Fibroblast of the aortic adventitia (primary cell): ENCODE results near the gene HDGFL2. TPM values are rescaled to one million over a fixed set of nuclear protein-coding genes. Genes with fewer than 3 reads are reported as not detected.
A peak's percentile ranks its signal among the peaks of the same experiment; 100 is the strongest.

Source experiments
- DNase-seq: peaks from one replicate; pipeline ENCODE4 v3.0.0-alpha.2; 2010; ENCODE audit warnings: low read depth
- H3K4me3 ChIP-seq: 2 replicates; pipeline ENCODE4 v1.5.1; 2011; ENCODE audit warnings: low read depth, mild to moderate bottlenecking, control low read depth, low read length, moderate library complexity
- total RNA-seq: library from RNA; depleted of rRNA; stranded (reverse); fragments of >200 nt; gene quantifications from 2 replicates; pipeline ENCODE4 v1.2.3, GENCODE V29; 2012; ENCODE audit warnings: low replicate concordance
- TF ChIP-seq, protein P1 (sequence below): IDR thresholded peaks from 2 replicates; pipeline ENCODE4 v1.5.1; 2011; ENCODE audit warnings: mild to moderate bottlenecking, low read length, control low read depth, inconsistent platforms; ENCODE audit not compliant: insufficient read depth

The HDGFL2 gene
- total RNA-seq, 1 donor: 41.0 TPM

DNA sequence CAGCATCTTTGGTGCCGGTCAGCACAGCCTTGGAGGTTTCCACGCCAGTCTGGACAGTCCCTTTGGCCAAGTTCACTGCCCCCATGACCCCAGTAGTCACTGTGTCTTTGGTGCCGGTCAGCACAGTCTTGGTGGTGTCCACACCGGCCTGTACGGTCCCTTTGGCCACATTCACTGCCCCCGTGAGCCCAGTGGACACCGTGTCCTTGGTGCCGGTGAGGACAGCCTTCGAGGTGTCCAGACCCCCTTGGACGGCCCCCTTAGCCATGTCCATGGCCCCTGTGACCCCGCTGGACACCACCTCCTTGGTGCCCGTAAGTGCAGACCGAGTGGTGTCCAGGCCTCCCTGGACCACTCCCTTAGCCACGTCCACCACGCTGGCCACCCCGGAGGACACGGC is 41.2 kb downstream of the HDGFL2 start:
- no peak overlapping the region for H3K4me3 ChIP-seq
- TF ChIP-seq, protein P1, sequence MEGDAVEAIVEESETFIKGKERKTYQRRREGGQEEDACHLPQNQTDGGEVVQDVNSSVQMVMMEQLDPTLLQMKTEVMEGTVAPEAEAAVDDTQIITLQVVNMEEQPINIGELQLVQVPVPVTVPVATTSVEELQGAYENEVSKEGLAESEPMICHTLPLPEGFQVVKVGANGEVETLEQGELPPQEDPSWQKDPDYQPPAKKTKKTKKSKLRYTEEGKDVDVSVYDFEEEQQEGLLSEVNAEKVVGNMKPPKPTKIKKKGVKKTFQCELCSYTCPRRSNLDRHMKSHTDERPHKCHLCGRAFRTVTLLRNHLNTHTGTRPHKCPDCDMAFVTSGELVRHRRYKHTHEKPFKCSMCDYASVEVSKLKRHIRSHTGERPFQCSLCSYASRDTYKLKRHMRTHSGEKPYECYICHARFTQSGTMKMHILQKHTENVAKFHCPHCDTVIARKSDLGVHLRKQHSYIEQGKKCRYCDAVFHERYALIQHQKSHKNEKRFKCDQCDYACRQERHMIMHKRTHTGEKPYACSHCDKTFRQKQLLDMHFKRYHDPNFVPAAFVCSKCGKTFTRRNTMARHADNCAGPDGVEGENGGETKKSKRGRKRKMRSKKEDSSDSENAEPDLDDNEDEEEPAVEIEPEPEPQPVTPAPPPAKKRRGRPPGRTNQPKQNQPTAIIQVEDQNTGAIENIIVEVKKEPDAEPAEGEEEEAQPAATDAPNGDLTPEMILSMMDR: no peak
- no peak for DNase-seq

DNA sequence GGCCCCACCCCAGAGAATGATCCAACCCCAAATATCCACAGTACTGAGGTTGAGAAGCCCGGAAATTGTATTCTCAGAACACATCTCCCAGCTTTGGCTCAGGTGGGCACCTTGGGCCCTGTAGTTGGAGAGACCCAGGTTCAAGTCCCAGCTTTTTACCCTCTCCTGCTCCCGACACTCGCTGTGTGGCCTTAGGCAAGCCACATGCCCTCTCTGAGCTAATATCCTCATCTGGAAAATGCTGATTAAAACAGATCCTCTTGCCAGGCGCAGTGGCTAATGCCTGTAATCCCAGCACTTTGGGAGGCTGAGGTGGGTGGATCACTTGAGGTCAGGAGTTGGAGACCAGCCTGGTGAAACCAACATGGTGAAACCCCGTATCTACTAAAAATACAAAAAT is 43.6 kb downstream of the HDGFL2 start:
- no peak for DNase-seq
- no peak overlapping the region for H3K4me3 ChIP-seq
- TF ChIP-seq, protein P1: no peak

DNA sequence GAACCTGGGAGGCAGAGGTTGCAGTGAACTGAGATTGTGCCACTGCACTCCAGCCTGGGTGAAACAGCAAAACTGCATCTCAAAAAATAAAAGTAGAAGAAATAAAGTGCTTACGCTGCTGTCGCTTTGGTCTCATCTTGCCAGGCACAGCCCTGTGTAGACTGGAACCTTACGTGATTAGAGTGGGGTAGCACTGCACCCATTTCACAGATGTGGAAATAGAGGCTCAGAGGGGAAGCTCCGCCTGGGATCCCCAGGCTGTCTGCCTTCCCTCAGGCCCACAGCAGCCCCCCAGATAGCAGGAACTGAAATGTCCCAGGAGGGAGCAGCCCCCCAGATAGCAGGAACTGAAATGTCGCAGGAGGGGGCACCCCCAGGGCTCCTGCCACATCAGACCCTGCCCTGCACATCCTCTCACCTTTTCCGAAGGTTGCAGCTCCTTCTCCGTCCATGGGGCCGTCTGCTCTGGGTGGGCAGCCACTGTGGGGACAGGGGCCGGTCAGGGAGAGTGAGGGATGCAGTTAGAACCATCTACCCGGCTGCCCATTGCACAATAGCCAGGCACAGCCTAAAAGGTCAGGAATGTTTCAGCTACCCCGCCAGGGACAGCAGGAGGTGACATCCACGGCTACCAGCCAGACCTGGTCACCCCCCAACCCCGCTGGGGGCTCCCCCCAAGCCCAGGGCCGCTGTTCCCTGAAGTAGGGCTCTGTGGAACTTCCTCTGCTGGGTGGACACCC is 44.3 kb downstream of the HDGFL2 start:
- no peak overlapping the region for H3K4me3 ChIP-seq
- DNase-seq: no peak
- TF ChIP-seq, protein P1: no peak

DNA sequence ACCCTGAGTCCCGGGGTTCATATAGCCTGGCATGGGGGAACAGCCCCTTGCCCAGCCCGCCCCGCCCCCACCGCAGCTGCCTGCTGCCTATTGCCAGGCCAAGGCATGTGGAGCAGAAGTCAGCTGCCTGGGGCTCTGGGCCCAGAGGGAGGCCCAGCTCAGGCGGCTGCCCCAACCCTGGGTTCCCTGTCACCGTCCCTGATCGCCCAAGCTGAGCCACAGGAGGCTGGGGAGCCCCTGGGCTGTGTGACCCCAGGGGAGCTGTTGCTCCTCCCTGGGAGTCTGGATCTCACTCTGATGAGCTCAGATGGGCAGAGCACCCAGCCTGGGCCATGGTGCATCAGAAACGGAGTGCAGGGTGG is 44.8 kb downstream of the HDGFL2 start:
- TF ChIP-seq, protein P1: no peak
- DNase-seq: no peak

DNA sequence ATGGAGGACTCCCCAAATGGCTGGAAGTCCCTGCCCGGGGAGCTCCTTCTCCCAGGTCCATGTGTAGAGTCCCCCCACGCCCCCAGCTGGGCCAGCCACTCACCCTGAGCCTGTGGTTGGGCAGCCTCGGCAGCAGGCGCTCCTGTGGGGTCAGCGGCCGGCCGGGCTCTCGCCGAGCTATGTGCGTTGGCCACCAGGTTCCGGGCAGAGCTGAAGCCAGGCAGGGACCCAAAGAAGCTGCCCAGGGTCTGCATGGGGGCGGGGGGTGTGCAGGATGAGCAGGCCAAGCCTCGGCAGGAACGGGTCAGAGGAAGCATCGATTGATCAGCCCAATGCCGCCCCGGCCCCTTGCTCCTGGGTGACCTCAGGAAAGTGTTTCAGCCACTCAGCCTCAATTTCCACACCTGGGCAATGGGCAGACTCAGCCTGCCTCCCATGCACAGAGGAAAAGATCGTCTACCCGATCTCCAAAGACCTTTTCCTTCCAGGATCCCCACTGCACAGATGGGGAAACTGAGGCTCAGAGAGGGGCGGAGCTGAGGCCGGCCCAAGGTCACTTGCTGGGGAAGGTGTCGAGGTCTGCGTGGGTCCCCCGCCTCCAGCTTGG is 45.5 kb downstream of the HDGFL2 start:
- TF ChIP-seq, protein P1: no peak
- DNase-seq: no peak
- H3K4me3 ChIP-seq: no peak overlapping the region

More for the DNA sequence above, 44.8 kb downstream of the HDGFL2 start:
- H3K4me3 ChIP-seq: no peak overlapping the region

DNA sequence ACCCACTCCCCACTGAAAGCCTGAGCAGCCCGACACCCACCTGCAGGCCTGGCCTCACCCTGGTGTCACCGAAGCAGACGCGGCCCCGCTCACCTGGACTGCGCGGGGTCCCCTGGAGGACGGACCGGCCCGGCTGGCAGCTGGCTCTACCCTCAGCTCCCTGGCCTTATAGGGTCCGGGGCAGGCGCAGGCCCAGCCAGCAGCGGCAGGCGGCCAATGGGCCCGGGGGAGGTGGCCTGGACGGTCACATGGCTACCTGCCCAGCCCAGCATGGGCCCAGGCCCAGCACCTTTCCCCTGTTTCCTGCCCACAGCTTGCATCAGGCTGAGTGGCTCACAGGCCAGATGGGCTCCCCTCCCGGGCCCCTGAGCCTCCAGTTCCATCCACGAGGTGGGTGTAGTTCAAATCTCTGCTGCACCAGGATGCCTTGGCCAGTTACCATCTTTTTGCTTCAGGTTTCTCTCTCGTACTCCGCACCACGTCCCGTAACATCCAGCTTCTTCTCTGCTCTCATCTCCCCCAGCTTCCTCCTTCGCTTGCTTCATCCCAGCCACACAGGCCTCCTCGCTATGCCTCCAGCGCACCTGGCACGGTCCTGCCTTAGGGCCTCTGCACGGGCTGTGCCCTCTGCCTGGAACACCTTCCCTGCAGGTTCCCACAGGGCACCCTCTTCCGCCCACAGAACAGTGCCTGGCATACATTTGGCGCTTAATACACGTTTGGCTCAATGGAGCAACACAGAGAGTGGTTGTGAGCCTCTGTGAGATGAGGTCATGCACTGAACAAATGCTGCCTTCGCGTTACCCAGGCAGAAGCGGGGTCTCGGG is 46.5 kb downstream of the HDGFL2 start, which contains the start of gene PLIN4:
Gene PLIN4 (minus strand): TSS at position 142 of the 827 bp plus-strand sequence. CDS start 214 bp downstream, outside the sequence.
- peak; percentile 78 for DNase-seq
- TF ChIP-seq, protein P1: no peak
- H3K4me3 ChIP-seq: no peak within 1 kb of the TSS
